T-helper 2 cell treated with Interferon-gamma antibody and Interleukin-4, amounts not matched to agents 5 μg/mL and 100 μg/mL, for 36 hours (primary cell): ENCODE results near the gene ZDHHC3.
A peak's percentile ranks its signal among the peaks of the same experiment; 100 is the strongest.

Experiments
- DNase-seq: peaks from one replicate; pipeline ENCODE4 v3.0.0; 2021; ENCODE audit warnings: low spot score
- H3K27ac Mint-ChIP-seq: one replicate; pipeline ENCODE4 v1.8.0; 2021; ENCODE audit warnings: mild to moderate bottlenecking, mixed read lengths
- H3K27me3 Mint-ChIP-seq: one replicate; pipeline ENCODE4 v1.8.0; 2021; ENCODE audit warnings: low read depth, mixed read lengths
- H3K36me3 Mint-ChIP-seq: one replicate; pipeline ENCODE4 v1.8.0; 2021; ENCODE audit warnings: low read depth, mixed read lengths
- H3K4me1 Mint-ChIP-seq: one replicate; pipeline ENCODE4 v1.8.0; 2021; ENCODE audit warnings: low read depth, mixed read lengths
- H3K4me3 Mint-ChIP-seq: one replicate; pipeline ENCODE4 v1.8.0; 2022; ENCODE audit warnings: mild to moderate bottlenecking, moderate library complexity, mixed read lengths
- H3K9me3 Mint-ChIP-seq: one replicate; pipeline ENCODE4 v1.8.0; 2021; ENCODE audit warnings: mixed read lengths

Gene ZDHHC3

GRCh38 chr3:44976002-44976815 is at the start of gene ZDHHC3, which contains the start of gene EXOSC7:
ZDHHC3 (minus strand) TSS chr3:44976174; CDS start chr3:44959436, 16,738 bp downstream.
EXOSC7 (plus strand) TSS chr3:44976244; CDS start chr3:44976278, 34 bp downstream.
- Mint-ChIP-seq H3K4me1 (peaks cover 47% of the 10 kb centered on the region), H3K9me3 (no peaks in the 10 kb centered on the region), H3K27me3 (no peaks in the 10 kb centered on the region), H3K4me3 (peak within 1 kb of the TSS; percentile 99), H3K36me3 (peaks cover 11% of the 10 kb centered on the region), H3K27ac (peak within 1 kb of the TSS; percentile 98)
- peak; percentile 84 for DNase-seq

- Mint-ChIP-seq H3K4me1 (peaks cover 12% of the 10 kb centered on the region), H3K27me3 (peaks cover 14% of the 10 kb centered on the region), H3K36me3 (no peaks in the 10 kb centered on the region), H3K9me3 (no peaks in the 10 kb centered on the region), H3K4me3 (no peak overlapping the region), H3K27ac (no peak overlapping the region)
- DNase-seq, result no peak
These were observed 48.7 kb upstream of the ZDHHC3 start for GRCh38 chr3:45024542-45025255.

- Mint-ChIP-seq H3K27me3 (peaks cover 14% of the 10 kb centered on the region), H3K27ac (no peak overlapping the region), H3K4me1 (peaks cover 12% of the 10 kb centered on the region), H3K9me3 (no peaks in the 10 kb centered on the region), H3K36me3 (no peaks in the 10 kb centered on the region), H3K4me3 (no peak overlapping the region)
- no peak for DNase-seq
These were observed 47.7 kb upstream of the ZDHHC3 start for GRCh38 chr3:45023675-45024074.

GRCh38 chr3:45021524-45022297 is 45.7 kb upstream of the ZDHHC3 start:
- no peak for DNase-seq
- H3K4me1 Mint-ChIP-seq, result peaks cover 14% of the 10 kb centered on the region
- no peaks in the 10 kb centered on the region for H3K36me3 Mint-ChIP-seq
- peaks cover 5% of the 10 kb centered on the region for H3K27me3 Mint-ChIP-seq
- H3K27ac Mint-ChIP-seq, result no peak overlapping the region
- H3K4me3 Mint-ChIP-seq, result no peak overlapping the region
- no peaks in the 10 kb centered on the region for H3K9me3 Mint-ChIP-seq

DNA sequence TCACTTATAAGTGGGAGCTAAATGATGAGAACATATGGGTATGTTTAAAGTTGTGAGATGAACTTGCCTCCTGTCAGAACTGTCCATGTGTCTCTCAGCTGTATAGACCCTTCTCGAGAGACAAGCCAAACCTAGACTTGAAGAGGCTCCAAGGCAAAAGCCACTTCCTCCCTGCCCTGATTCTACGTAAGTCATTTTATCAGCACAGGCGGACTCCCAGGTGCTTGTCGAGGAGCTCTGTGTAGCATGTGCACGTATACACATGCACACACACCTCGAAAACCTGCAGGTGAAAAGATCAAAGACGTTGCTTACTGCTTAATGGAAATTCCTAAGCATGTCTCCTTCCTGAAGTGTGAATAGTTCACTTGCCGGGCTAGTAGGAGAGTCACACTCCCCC is 44.6 kb upstream of the ZDHHC3 start:
- H3K4me1 Mint-ChIP-seq, result peaks cover 14% of the 10 kb centered on the region
- no peaks in the 10 kb centered on the region for H3K36me3 Mint-ChIP-seq
- no peaks in the 10 kb centered on the region for H3K9me3 Mint-ChIP-seq
- no peak for DNase-seq
- H3K4me3 Mint-ChIP-seq, result peak overlapping the region; percentile 30
- H3K27me3 Mint-ChIP-seq, result peaks cover 3% of the 10 kb centered on the region
- peak overlapping the region; percentile 78 for H3K27ac Mint-ChIP-seq

DNA sequence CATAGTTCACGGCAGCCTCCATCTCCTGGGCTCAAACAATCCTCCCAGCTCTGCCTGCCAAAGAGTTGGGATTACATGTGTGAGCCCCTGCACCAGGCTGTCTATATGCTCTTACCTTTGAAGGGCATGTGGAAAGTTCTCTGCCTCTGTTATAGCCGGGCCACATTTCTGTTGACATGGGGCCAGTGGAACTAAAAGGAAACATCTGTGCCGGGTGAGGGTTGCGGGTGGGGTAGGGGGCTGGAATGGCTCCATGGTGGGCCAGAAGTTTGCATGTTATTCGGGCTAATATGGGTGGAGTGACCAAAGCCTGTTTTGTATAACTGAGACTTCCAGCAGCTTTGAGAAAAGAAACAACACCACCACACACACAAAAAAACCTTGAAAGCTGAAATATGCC is 41.8 kb upstream of the ZDHHC3 start:
- Mint-ChIP-seq H3K9me3 (no peaks in the 10 kb centered on the region), H3K4me3 (no peak overlapping the region), H3K27ac (no peak overlapping the region), H3K36me3 (peaks cover 4% of the 10 kb centered on the region), H3K4me1 (peaks cover 14% of the 10 kb centered on the region), H3K27me3 (no peaks in the 10 kb centered on the region)
- no peak for DNase-seq

DNA sequence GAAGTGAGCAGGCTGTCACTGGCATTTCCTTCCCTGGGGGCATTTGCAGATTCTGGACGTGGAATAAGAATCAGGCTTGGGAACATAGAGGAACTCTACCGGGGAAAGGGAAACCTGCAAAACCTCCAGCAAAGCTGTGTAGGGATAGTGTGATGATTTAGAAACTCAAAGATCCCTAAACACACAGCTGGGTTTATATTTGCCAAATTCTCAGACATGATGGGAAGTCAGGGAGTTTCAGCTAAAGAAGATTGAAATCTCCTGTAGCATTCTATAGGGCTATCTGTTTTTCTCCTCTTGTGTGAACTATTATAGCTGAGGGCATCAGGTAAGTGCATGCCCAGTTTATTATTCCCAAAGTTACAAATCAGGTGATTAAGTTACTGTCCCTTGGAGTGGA is 40.9 kb upstream of the ZDHHC3 start:
- Mint-ChIP-seq H3K27ac (no peak overlapping the region), H3K9me3 (no peaks in the 10 kb centered on the region), H3K27me3 (no peaks in the 10 kb centered on the region), H3K4me1 (peaks cover 16% of the 10 kb centered on the region), H3K4me3 (no peak overlapping the region), H3K36me3 (peaks cover 13% of the 10 kb centered on the region)
- DNase-seq, result no peak

DNA sequence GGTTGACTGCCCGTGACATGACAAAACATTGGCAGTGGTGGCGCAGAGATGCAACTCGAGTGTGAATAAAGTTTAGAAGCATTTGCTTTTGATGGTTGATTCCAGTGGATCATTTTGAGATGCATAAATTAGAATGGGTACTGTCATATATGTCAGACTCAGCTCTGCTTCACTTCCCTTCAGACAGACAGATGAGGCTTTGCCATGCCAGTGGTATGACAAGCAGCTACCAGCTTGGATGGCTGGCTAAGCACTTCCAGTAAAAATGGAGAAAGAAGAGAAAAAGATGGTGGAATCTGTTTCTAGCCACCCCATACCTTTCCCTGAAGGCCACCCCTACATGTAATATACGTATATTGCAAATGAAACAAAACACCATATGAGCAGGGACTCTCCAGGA is 36.6 kb upstream of the ZDHHC3 start:
- Mint-ChIP-seq H3K4me1 (peaks cover 12% of the 10 kb centered on the region), H3K4me3 (no peak overlapping the region), H3K9me3 (no peaks in the 10 kb centered on the region), H3K27ac (peak overlapping the region; percentile 79), H3K36me3 (peaks cover 31% of the 10 kb centered on the region), H3K27me3 (no peaks in the 10 kb centered on the region)
- no peak for DNase-seq

DNA sequence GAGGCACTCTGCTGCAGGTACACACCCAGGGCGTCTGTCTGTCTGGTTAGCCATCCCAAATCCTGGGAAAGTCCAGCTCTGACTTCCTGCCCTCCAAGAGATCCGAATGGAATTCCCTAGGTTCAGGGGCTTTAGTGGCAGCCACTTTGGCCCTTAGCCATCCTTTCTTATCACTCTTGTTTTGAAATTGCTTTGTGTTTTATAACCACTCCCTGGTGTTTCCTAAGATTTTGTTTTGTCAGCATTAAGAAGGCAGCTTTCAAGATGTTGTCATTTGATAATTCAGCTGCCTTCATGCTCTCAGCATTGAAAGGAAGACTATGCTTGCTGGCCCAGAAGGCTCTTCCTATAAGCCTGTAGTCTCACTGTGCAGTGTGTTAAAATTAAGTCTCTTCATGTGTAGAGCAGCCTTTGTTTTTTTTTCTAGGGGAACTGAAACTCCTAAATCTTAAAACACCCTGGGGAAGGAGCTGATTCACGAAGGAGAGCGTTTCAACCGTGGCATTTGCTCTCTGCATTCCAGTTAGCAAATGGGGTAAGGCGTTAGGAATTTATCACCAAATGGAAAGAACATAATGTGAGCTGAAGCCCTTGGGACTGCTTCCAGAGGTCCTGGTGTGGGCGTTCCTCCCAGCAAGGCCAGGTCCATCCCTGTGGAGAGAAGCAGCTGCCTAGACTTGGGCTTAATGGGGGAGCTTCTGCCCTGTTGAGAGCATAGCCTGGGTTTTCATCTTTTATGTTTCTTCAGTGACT is 36.0 kb upstream of the ZDHHC3 start:
- H3K27me3 Mint-ChIP-seq, result no peaks in the 10 kb centered on the region
- DNase-seq, result no peak
- peaks cover 14% of the 10 kb centered on the region for H3K4me1 Mint-ChIP-seq
- no peaks in the 10 kb centered on the region for H3K9me3 Mint-ChIP-seq
- peak overlapping the region; percentile 52 for H3K4me3 Mint-ChIP-seq
- peak overlapping the region; percentile 79 for H3K27ac Mint-ChIP-seq
- peaks cover 37% of the 10 kb centered on the region for H3K36me3 Mint-ChIP-seq

- no peaks in the 10 kb centered on the region for H3K9me3 Mint-ChIP-seq
- H3K27me3 Mint-ChIP-seq, result no peaks in the 10 kb centered on the region
- H3K4me1 Mint-ChIP-seq, result peaks cover 15% of the 10 kb centered on the region
- peak overlapping the region; percentile 43 for H3K27ac Mint-ChIP-seq
- H3K36me3 Mint-ChIP-seq, result peaks cover 37% of the 10 kb centered on the region
- H3K4me3 Mint-ChIP-seq, result no peak overlapping the region
- DNase-seq, result no peak
These were observed 34.9 kb upstream of the ZDHHC3 start for GRCh38 chr3:45010811-45011333.

- Mint-ChIP-seq H3K4me1 (peaks cover 22% of the 10 kb centered on the region), H3K4me3 (no peak overlapping the region), H3K27ac (no peak overlapping the region), H3K27me3 (no peaks in the 10 kb centered on the region), H3K36me3 (peaks cover 47% of the 10 kb centered on the region), H3K9me3 (peaks cover 5% of the 10 kb centered on the region)
- DNase-seq, result no peak
These were observed 33.9 kb upstream of the ZDHHC3 start for GRCh38 chr3:45009868-45010267.

GRCh38 chr3:45008117-45008516 is 32.1 kb upstream of the ZDHHC3 start:
- H3K4me1 Mint-ChIP-seq, result peaks cover 22% of the 10 kb centered on the region
- H3K4me3 Mint-ChIP-seq, result no peak overlapping the region
- H3K27ac Mint-ChIP-seq, result peak overlapping the region; percentile 24
- DNase-seq, result no peak
- no peaks in the 10 kb centered on the region for H3K27me3 Mint-ChIP-seq
- H3K36me3 Mint-ChIP-seq, result peaks cover 60% of the 10 kb centered on the region
- peaks cover 9% of the 10 kb centered on the region for H3K9me3 Mint-ChIP-seq

DNA sequence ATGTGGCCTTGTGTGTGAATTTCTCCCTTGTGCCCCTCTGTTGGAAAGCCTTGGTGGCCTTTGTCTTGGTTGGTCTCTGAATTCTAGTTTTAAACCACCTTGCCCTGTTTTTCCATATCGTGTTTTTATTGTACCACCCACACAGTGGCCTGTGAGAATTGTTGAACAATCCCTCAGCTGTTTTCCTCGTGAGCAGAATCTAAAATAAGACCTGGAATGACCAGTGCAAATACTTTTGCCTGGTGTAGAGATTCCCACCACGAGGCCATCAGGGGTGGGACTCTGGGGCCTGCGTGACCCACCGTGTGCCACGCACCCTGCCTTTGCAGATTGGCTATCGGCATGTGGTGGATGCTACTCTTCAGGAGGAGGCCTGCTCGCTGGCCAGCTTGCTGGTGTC is 31.1 kb upstream of the ZDHHC3 start:
- Mint-ChIP-seq H3K9me3 (peaks cover 9% of the 10 kb centered on the region), H3K27ac (peak overlapping the region; percentile 70), H3K4me3 (no peak overlapping the region), H3K4me1 (peaks cover 21% of the 10 kb centered on the region), H3K36me3 (peaks cover 57% of the 10 kb centered on the region), H3K27me3 (no peaks in the 10 kb centered on the region)
- no peak for DNase-seq
